Common myeloid progenitor, CD34-positive (primary cell): ENCODE data around the gene PRDX6.

Experiments
- CTCF ChIA-PET: fragments of 350-600 bp; sonication (Branson Sonifier 250); formaldehyde crosslinking; loops from one replicate; lab custom pipeline; 2021; ENCODE audit warnings: antibody characterized with exemption; lab: Charles Lee
- POLR2A ChIA-PET: fragments of 350-600 bp; sonication (Branson Sonifier 250); formaldehyde crosslinking; loops from one replicate; lab custom pipeline; 2021; ENCODE audit warnings: antibody characterized with exemption; lab: Charles Lee
- DNase-seq, 3 donors: peaks; one replicate each; pipeline versions ENCODE4 v3.0.0 to v3.0.0-alpha.2; 2013
- H3K27ac ChIP-seq, 2 experiments: 1 replicate in 1 of 2; 2 replicates in 1 of 2; pipeline ENCODE4 v1.7.0; 2013; ENCODE audit warnings: inconsistent platforms in 2 of 2, low read length in 2 of 2, mild to moderate bottlenecking in 2 of 2, low read depth in 1 of 2, moderate library complexity in 1 of 2; ENCODE audit not compliant: severe bottlenecking in 2 of 2, insufficient read depth in 1 of 2, poor library complexity in 1 of 2
- H3K27me3 ChIP-seq, 5 experiments: replicated peaks in 2 of 5; 1 replicate in 3 of 5; 2 replicates in 2 of 5; pipeline versions ENCODE4 v1.6.1 to v1.7.0; 2013; ENCODE audit warnings: low read length in 4 of 5, mild to moderate bottlenecking in 2 of 5, moderate library complexity in 2 of 5, inconsistent platforms in 1 of 5; ENCODE audit not compliant: insufficient read depth in 5 of 5, control insufficient read depth in 4 of 5
- H3K36me3 ChIP-seq, 4 experiments: 1 replicate in 2 of 4; 2 replicates in 2 of 4; pipeline versions ENCODE4 v1.6.1 to v1.7.0; 2013; ENCODE audit warnings: low read length in 3 of 4, control low read depth in 1 of 4, mild to moderate bottlenecking in 1 of 4; ENCODE audit not compliant: control insufficient read depth in 4 of 4, insufficient read depth in 4 of 4
- H3K4me1 ChIP-seq, 4 experiments: 1 replicate in 3 of 4; 2 replicates in 1 of 4; pipeline versions ENCODE4 v1.6.1 to v1.7.1; 2013; ENCODE audit warnings: low read length in 3 of 4, mild to moderate bottlenecking in 3 of 4, control low read depth in 1 of 4, inconsistent platforms in 1 of 4, moderate library complexity in 1 of 4; ENCODE audit not compliant: control insufficient read depth in 4 of 4, insufficient read depth in 4 of 4; ENCODE audit errors: control extremely low read depth in 1 of 4
- H3K4me3 ChIP-seq, 7 experiments: 1 replicate in 4 of 7; 2 replicates in 3 of 7; pipeline versions ENCODE4 v1.5.1 to v1.7.0; 2013; ENCODE audit warnings: mild to moderate bottlenecking in 7 of 7, low read length in 6 of 7, moderate library complexity in 6 of 7, inconsistent platforms in 2 of 7, low read depth in 2 of 7, control low read depth in 1 of 7; ENCODE audit not compliant: insufficient read depth in 4 of 7, control insufficient read depth in 1 of 7; ENCODE audit errors: extremely low read depth in 1 of 7
- H3K9me3 ChIP-seq, 5 experiments: 1 replicate in 4 of 5; 2 replicates in 1 of 5; pipeline versions ENCODE4 v1.6.1 to v1.7.1; 2013; ENCODE audit warnings: low read length in 4 of 5, mild to moderate bottlenecking in 2 of 5, inconsistent platforms in 1 of 5, low read depth in 1 of 5, moderate library complexity in 1 of 5; ENCODE audit not compliant: control insufficient read depth in 4 of 5, insufficient read depth in 2 of 5; ENCODE audit errors: control extremely low read depth in 1 of 5

Gene PRDX6

GRCh38 chr1:173532237-173532636 lies 55.1 kb downstream of the PRDX6 start:
- ChIA-PET CTCF (no interaction called here), POLR2A (no interaction called here)
- DNase-seq = peak; percentile 6 to 44 (median 41)
- Histone ChIP-seq H3K27ac (no peak overlapping the region), H3K4me1 (no peaks in the 10 kb centered on the region), H3K9me3 (no peaks in the 10 kb centered on the region), H3K27me3 (no peaks in the 10 kb centered on the region), H3K4me3 (peak overlapping the region in 1 of 7 experiments; percentile 51), H3K36me3 (no peaks in the 10 kb centered on the region)

DNA sequence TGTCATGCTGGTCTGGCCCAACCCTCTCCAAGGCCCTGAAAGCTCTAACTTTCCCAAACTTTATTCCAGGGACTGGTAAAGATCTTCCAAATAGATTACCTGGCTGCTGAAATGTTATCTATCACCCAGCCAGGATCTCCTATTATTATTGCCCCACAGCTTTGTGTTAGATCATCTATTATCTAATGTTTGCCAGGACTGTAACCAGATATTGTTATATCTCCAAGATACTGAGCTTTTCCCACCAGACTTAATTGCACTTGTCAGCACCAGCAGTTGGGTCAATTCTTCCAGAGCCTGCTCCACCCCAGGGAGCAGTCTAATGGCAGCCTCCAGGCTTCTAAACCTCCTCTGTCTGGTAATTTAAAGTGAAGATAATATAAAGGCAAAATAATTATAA lies 59.1 kb downstream of the PRDX6 start:
- Histone ChIP-seq H3K27ac (no peak overlapping the region), H3K4me1 (no peaks in the 10 kb centered on the region), H3K4me3 (no peak overlapping the region), H3K36me3 (no peaks in the 10 kb centered on the region), H3K27me3 (no peaks in the 10 kb centered on the region), H3K9me3 (peaks cover 0 to 4% (median 0%) of the 10 kb centered on the region in 5 experiments)
- CTCF ChIA-PET = no interaction called here
- POLR2A ChIA-PET = no interaction called here
- DNase-seq = no peak
